Esophagus muscularis mucosa (tissue), 4 donors: Measurements from ENCODE around the gene ZNF653. TPM values are rescaled to one million over a fixed set of nuclear protein-coding genes. Genes with fewer than 3 reads are reported as not detected.

Experiments
- DNase-seq: peaks from one replicate; pipeline ENCODE4 v3.0.0-alpha.2; 2017; ENCODE audit errors: extremely low spot score
- H3K27ac ChIP-seq, 4 donors: fragments of 200-600 bp; sonication (generic); replicated peaks in 1 of 4; 1 replicate in 3 of 4; 2 replicates in 1 of 4; pipeline ENCODE4 v1.5.1; 2016 to 2019; ENCODE audit warnings: mild to moderate bottlenecking in 1 of 4
- H3K27me3 ChIP-seq, 4 donors: fragments of 200-600 bp; sonication (generic); one replicate each; pipeline versions ENCODE4 v1.5.1 to v1.6.0; 2016 to 2019
- H3K36me3 ChIP-seq, 4 donors: fragments of 200-600 bp; sonication (generic); one replicate each; pipeline ENCODE4 v1.5.1; 2016 to 2019
- H3K4me1 ChIP-seq, 4 donors: fragments of 200-600 bp; sonication (generic); one replicate each; pipeline ENCODE4 v1.5.1; 2016 to 2019
- H3K4me3 ChIP-seq, 4 donors: fragments of 200-600 bp; sonication (generic); 1 replicate in 2 of 4; 2 replicates in 2 of 4; pipeline ENCODE4 v1.5.1; 2016 to 2019; ENCODE audit warnings: mild to moderate bottlenecking in 4 of 4, moderate library complexity in 1 of 4
- H3K9me3 ChIP-seq, 4 donors: fragments of 200-600 bp; sonication (generic); 1 replicate in 3 of 4; 2 replicates in 1 of 4; pipeline ENCODE4 v1.5.1; 2016 to 2019
- CTCF ChIP-seq, 3 experiments: fragments of 200-600 bp in 2 of 3; fragments of 450-650 bp in 1 of 3; sonication (generic) in 2 of 3; IDR thresholded peaks; one replicate each; pipeline ENCODE4 v1.5.1; 2017 to 2019; ENCODE audit warnings: antibody characterized with exemption in 3 of 3, mild to moderate bottlenecking in 2 of 3, moderate library complexity in 1 of 3
- EP300 ChIP-seq: sonication (generic); formaldehyde crosslinking; IDR thresholded peaks from one replicate; pipeline ENCODE4 v1.6.1; 2017; ENCODE audit warnings: antibody characterized with exemption
- POLR2A ChIP-seq: fragments of 450-650 bp; IDR thresholded peaks from one replicate; pipeline ENCODE4 v1.6.1; 2017; ENCODE audit warnings: antibody characterized with exemption, moderate library complexity, mild to moderate bottlenecking, low read depth
- POLR2AphosphoS5 ChIP-seq, 2 donors: sonication (generic); formaldehyde crosslinking; IDR thresholded peaks; one replicate each; pipeline ENCODE4 v1.6.1; 2017; ENCODE audit warnings: antibody characterized with exemption in 2 of 2
- WGBS: methylation state at CpG from one replicate; pipeline ENCODE4 v1.1.5; 2018; 5-methylcytosine and 5-hydroxymethylcytosine counted together
- intact Hi-C: fragments of 100-400 bp; cut with DNase I; formaldehyde crosslinking; loops from one replicate; pipeline ENCODE4 v1.15.1; 2023
- total RNA-seq, 4 donors: library from RNA; depleted of rRNA; stranded (reverse); fragments of >200 nt; gene quantifications; one replicate each; pipeline versions ENCODE4 v1.1.0 to v1.2.1, GENCODE V29; 2016

ZNF653 gene
- total RNA-seq, 4 donors from 2014 or later: 9.1 to 13.9 (median 9.4) TPM

GRCh38 chr19:11483366-11484111 is 22.1 kb downstream of the ZNF653 start:
- intact Hi-C loops: no loop called here
- Histone ChIP-seq H3K27me3 (peaks cover 15 to 88% (median 47%) of the 10 kb centered on the region in 4 donors), H3K27ac (no peak overlapping the region), H3K36me3 (peaks cover 8 to 51% (median 30%) of the 10 kb centered on the region in 4 donors), H3K4me1 (peaks cover 36 to 45% (median 44%) of the 10 kb centered on the region in 4 donors), H3K9me3 (peaks cover 0 to 4% (median 0%) of the 10 kb centered on the region in 4 donors), H3K4me3 (no peak overlapping the region)
- WGBS: 75% methylated on average over 21 of the region's 57 CpGs
- TF ChIP-seq POLR2A: no peak
- no peak for TF ChIP-seq CTCF (IDR thresholded peaks at IDR 0.05)
- TF ChIP-seq POLR2AphosphoS5 (IDR thresholded peaks at IDR 0.05): no peak
- no peak for TF ChIP-seq EP300
- no peak for DNase-seq

GRCh38 chr19:11482384-11483050 is 23.1 kb downstream of the ZNF653 start:
- Histone ChIP-seq H3K27ac (peak overlapping the region in 1 of 4 donors; percentile 3), H3K9me3 (peaks cover 0 to 4% (median 0%) of the 10 kb centered on the region in 4 donors), H3K4me1 (peaks cover 36 to 45% (median 44%) of the 10 kb centered on the region in 4 donors), H3K27me3 (peaks cover 15 to 86% (median 47%) of the 10 kb centered on the region in 4 donors), H3K4me3 (peak overlapping the region; percentile 38 to 54 (median 42)), H3K36me3 (peaks cover 8 to 42% (median 28%) of the 10 kb centered on the region in 4 donors)
- WGBS: 19% methylated on average over 5 of the region's 58 CpGs
- no peak for TF ChIP-seq POLR2A
- TF ChIP-seq CTCF (IDR thresholded peaks at IDR 0.05): peak; percentile 94 to 99 (median 96)
- peak in 1 of 2 donors; percentile 82 for TF ChIP-seq POLR2AphosphoS5 (IDR thresholded peaks at IDR 0.05)
- TF ChIP-seq EP300: no peak
- intact Hi-C loops: no loop called here
- DNase-seq: peak; percentile 92

GRCh38 chr19:11481534-11482383 is 23.9 kb downstream of the ZNF653 start:
- Histone ChIP-seq H3K27me3 (peaks cover 15 to 79% (median 47%) of the 10 kb centered on the region in 4 donors), H3K36me3 (peaks cover 8 to 34% (median 20%) of the 10 kb centered on the region in 4 donors), H3K4me1 (peaks cover 36 to 45% (median 44%) of the 10 kb centered on the region in 4 donors), H3K4me3 (peak overlapping the region; percentile 38 to 54 (median 42)), H3K27ac (peak overlapping the region in 1 of 4 donors; percentile 3), H3K9me3 (peaks cover 0 to 4% (median 0%) of the 10 kb centered on the region in 4 donors)
- 11% methylated on average over 22 of the region's 50 CpGs for WGBS
- no peak for TF ChIP-seq EP300
- no peak for TF ChIP-seq CTCF (IDR thresholded peaks at IDR 0.05)
- no peak for TF ChIP-seq POLR2A
- no peak for TF ChIP-seq POLR2AphosphoS5 (IDR thresholded peaks at IDR 0.05)
- no peak for DNase-seq
- intact Hi-C loops: no loop called here

GRCh38 chr19:11480715-11481533 is 24.7 kb downstream of the ZNF653 start, which contains the start of gene ELAVL3:
Gene ELAVL3 (minus strand): TSS chr19:11481046. CDS start chr19:11480608, 438 bp downstream.
- Histone ChIP-seq H3K4me1 (peaks cover 36 to 45% (median 44%) of the 10 kb centered on the region in 4 donors), H3K27me3 (peaks cover 15 to 70% (median 47%) of the 10 kb centered on the region in 4 donors), H3K4me3 (peak within 1 kb of the TSS; percentile 27 to 54 (median 32)), H3K9me3 (peaks cover 0 to 4% (median 0%) of the 10 kb centered on the region in 4 donors), H3K27ac (no peak within 1 kb of the TSS), H3K36me3 (peaks cover 8 to 26% (median 14%) of the 10 kb centered on the region in 4 donors)
- DNase-seq: no peak
- TF ChIP-seq POLR2A (no peak), CTCF (IDR thresholded peaks at IDR 0.05) (peak in 1 of 3 experiments; percentile 8)
- WGBS: 40% methylated on average over 2 of the region's 77 CpGs
- intact Hi-C loops: no loop called here
